HEK293 (cell line): ENCODE results near the gene SMIM33.

ENCODE experiments used
- CTCF ChIA-PET: fragments of 350-600 bp; formaldehyde crosslinking; extraction: SDS; loops from one replicate; lab custom pipeline; 2021; ENCODE audit warnings: antibody characterized with exemption; lab: Yijun Ruan, JAX
- POLR2A ChIA-PET: fragments of 300-600 bp; formaldehyde crosslinking; extraction: SDS; loops from one replicate; lab custom pipeline; 2020; ENCODE audit warnings: antibody characterized with exemption, inconsistent platforms; lab: Yijun Ruan, JAX
- H3K27ac ChIP-seq: fragments of 200-500 bp; sonication (Bioruptor generic); 2 replicates; pipeline ENCODE4 v1.5.1; 2014; ENCODE audit warnings: low read depth, low read length, control low read depth, inconsistent platforms; ENCODE audit errors: extremely low read depth
- H3K36me3 ChIP-seq, 2 experiments: fragments of 200-500 bp in 1 of 2; sonication (Bioruptor generic) in 1 of 2; 1 replicate in 1 of 2; 2 replicates in 1 of 2; pipeline ENCODE4 v1.5.1; 2014 to 2017; ENCODE audit warnings: inconsistent platforms in 2 of 2, low read length in 2 of 2; ENCODE audit not compliant: control insufficient read depth in 2 of 2, insufficient read depth in 1 of 2
- H3K4me1 ChIP-seq: fragments of 200-500 bp; sonication (Bioruptor generic); 2 replicates; pipeline ENCODE4 v1.5.1; 2014; ENCODE audit warnings: mild to moderate bottlenecking, low read length, inconsistent platforms; ENCODE audit not compliant: control insufficient read depth, insufficient read depth
- H3K4me3 ChIP-seq: 2 replicates; pipeline ENCODE4 v1.5.1; 2011; ENCODE audit warnings: low read depth, mild to moderate bottlenecking, control low read depth, low read length, moderate library complexity
- H3K9me3 ChIP-seq: fragments of 200-500 bp; sonication (Bioruptor generic); 2 replicates; pipeline ENCODE4 v1.5.1; 2014; ENCODE audit warnings: low read depth, low read length, inconsistent platforms; ENCODE audit not compliant: control insufficient read depth, insufficient read depth
- EGR2 ChIP-seq: fragments of 450-650 bp; formaldehyde crosslinking; IDR thresholded peaks from 2 replicates; pipeline ENCODE4 v1.5.1; 2016; ENCODE audit warnings: low read depth, missing biosample characterization, missing genetic modification characterization
- MEIS1 ChIP-seq: sonication (generic); formaldehyde crosslinking; IDR thresholded peaks from 2 replicates; pipeline ENCODE4 v1.8.1; 2022; ENCODE audit warnings: missing genetic modification reagents, mild to moderate bottlenecking, borderline replicate concordance
- PBX3 ChIP-seq: sonication (generic); formaldehyde crosslinking; IDR thresholded peaks from 2 replicates; pipeline ENCODE4 v1.8.1; 2022; ENCODE audit warnings: mild to moderate bottlenecking, moderate library complexity, missing genetic modification reagents
- PRDM4 ChIP-seq: fragments of 450-650 bp; formaldehyde crosslinking; IDR thresholded peaks from 2 replicates; pipeline ENCODE4 v1.5.1; 2017; ENCODE audit warnings: missing biosample characterization, missing genetic modification characterization
- SCRT2 ChIP-seq: fragments of 450-650 bp; formaldehyde crosslinking; IDR thresholded peaks from 2 replicates; pipeline ENCODE4 v1.5.1; 2016; ENCODE audit warnings: missing biosample characterization, missing genetic modification characterization
- TRIM28 ChIP-seq: IDR thresholded peaks from 2 replicates; pipeline ENCODE4 v1.6.1; 2011; ENCODE audit warnings: low read length, control low read depth, borderline replicate concordance
- ZBTB1 ChIP-seq: fragments of 450-650 bp; formaldehyde crosslinking; IDR thresholded peaks from 2 replicates; pipeline ENCODE4 v1.5.1; 2016; ENCODE audit warnings: missing biosample characterization, missing genetic modification characterization
- ZBTB7A ChIP-seq: fragments of 450-650 bp; formaldehyde crosslinking; IDR thresholded peaks from 2 replicates; pipeline ENCODE4 v1.5.1; 2016; ENCODE audit warnings: low read depth, missing biosample characterization, missing genetic modification characterization
- ZFHX2 ChIP-seq: fragments of 450-650 bp; formaldehyde crosslinking; conservative IDR thresholded peaks from 2 replicates; pipeline ENCODE4 v1.5.1; 2016; ENCODE audit warnings: missing biosample characterization, missing genetic modification characterization
- ZFP41 ChIP-seq: fragments of 450-650 bp; formaldehyde crosslinking; IDR thresholded peaks from 2 replicates; pipeline ENCODE4 v1.5.1; 2016; ENCODE audit warnings: missing biosample characterization, missing genetic modification characterization, borderline replicate concordance
- ZNF157 ChIP-seq: fragments of 450-650 bp; formaldehyde crosslinking; IDR thresholded peaks from 2 replicates; pipeline ENCODE4 v1.5.1; 2016; ENCODE audit warnings: missing biosample characterization, missing genetic modification characterization
- ZNF223 ChIP-seq: fragments of 450-650 bp; formaldehyde crosslinking; IDR thresholded peaks from 2 replicates; pipeline ENCODE4 v1.5.1; 2016; ENCODE audit warnings: missing biosample characterization, missing genetic modification characterization
- ZNF23 ChIP-seq: fragments of 450-650 bp; formaldehyde crosslinking; IDR thresholded peaks from 2 replicates; pipeline ENCODE4 v1.5.1; 2016; ENCODE audit warnings: missing biosample characterization, missing genetic modification characterization, borderline replicate concordance
- ZNF274 ChIP-seq, 2 experiments: fragments of 200-500 bp in 1 of 2; fragments of 450-650 bp in 1 of 2; sonication (Bioruptor generic) in 1 of 2; formaldehyde crosslinking in 1 of 2; IDR thresholded peaks; 2 replicates each; pipeline versions ENCODE4 v1.5.1 to v1.6.1; 2014 to 2016; ENCODE audit warnings: borderline replicate concordance in 1 of 2, inconsistent platforms in 1 of 2, low read length in 1 of 2, missing biosample characterization in 1 of 2, missing genetic modification characterization in 1 of 2
- ZNF510 ChIP-seq: fragments of 450-650 bp; formaldehyde crosslinking; IDR thresholded peaks from 2 replicates; pipeline ENCODE4 v1.5.1; 2018; ENCODE audit warnings: mild to moderate bottlenecking, missing genetic modification characterization, missing biosample characterization; ENCODE audit not compliant: insufficient replicate concordance
- ZNF514 ChIP-seq: fragments of 450-650 bp; formaldehyde crosslinking; IDR thresholded peaks from 2 replicates; pipeline ENCODE4 v1.5.1; 2016; ENCODE audit warnings: missing biosample characterization, missing genetic modification characterization
- ZNF518A ChIP-seq: fragments of 450-650 bp; formaldehyde crosslinking; conservative IDR thresholded peaks from 2 replicates; pipeline ENCODE4 v1.5.1; 2016; ENCODE audit warnings: low read depth, missing biosample characterization, missing genetic modification characterization
- ZNF654 ChIP-seq: fragments of 450-650 bp; formaldehyde crosslinking; IDR thresholded peaks from 2 replicates; pipeline ENCODE4 v1.5.1; 2016; ENCODE audit warnings: low read depth, missing biosample characterization, missing genetic modification characterization
- ZNF692 ChIP-seq: fragments of 450-650 bp; formaldehyde crosslinking; IDR thresholded peaks from 2 replicates; pipeline ENCODE4 v1.5.1; 2016; ENCODE audit warnings: missing biosample characterization, missing genetic modification characterization

Gene SMIM33

GRCh38 chr5:139454568-139455290 lies 16.1 kb upstream of the SMIM33 start:
- ChIA-PET CTCF (interaction anchor here (0.6 kb wide), 2 partner anchors 34 to 108 kb away, joined by 3 to 4 read pairs; no protein-coding TSS in a partner anchor), POLR2A (no interaction called here)

GRCh38 chr5:139456776-139457175 lies 14.0 kb upstream of the SMIM33 start:
- no peaks in the 10 kb centered on the region; the same call in 1 of the 2 replicates for H3K4me1 ChIP-seq
- no peaks in the 10 kb centered on the region for H3K9me3 ChIP-seq
- peak; percentile 46; the same call in 1 of the 2 replicates for TF ChIP-seq SCRT2 (tag by site-specific recombination)
- no peak for TF ChIP-seq ZNF510 (tag by site-specific recombination)
- no peak overlapping the region for H3K4me3 ChIP-seq
- ChIA-PET POLR2A (no interaction called here), CTCF (no interaction called here)
- H3K36me3 ChIP-seq = no peaks in the 10 kb centered on the region; a peak in 1 of 3 replicates
- H3K27ac ChIP-seq = no peak overlapping the region

More at GRCh38 chr5:139454568-139455290, 16.1 kb upstream of the SMIM33 start:
- Histone ChIP-seq H3K4me3 (no peak overlapping the region), H3K36me3 (no peaks in the 10 kb centered on the region; a peak in 1 of 3 replicates), H3K9me3 (no peaks in the 10 kb centered on the region)
- no peak for TF ChIP-seq ZNF654 (tag by site-specific recombination)
- no peak for TF ChIP-seq PRDM4 (tag by site-specific recombination)
- 0 out of 2 replicates have a peak, but pooled peaks have one; percentile 8 for TF ChIP-seq ZBTB7A
- TF ChIP-seq, all 188 proteins: peak for 1
- H3K4me1 ChIP-seq = no peaks in the 10 kb centered on the region; the same call in 1 of the 2 replicates
- H3K27ac ChIP-seq = no peak overlapping the region

- H3K4me3 ChIP-seq = no peak overlapping the region
- H3K36me3 ChIP-seq = no peaks in the 10 kb centered on the region
- no peaks in the 10 kb centered on the region for H3K9me3 ChIP-seq
- no peaks in the 10 kb centered on the region; the same call in 1 of the 2 replicates for H3K4me1 ChIP-seq
- CTCF ChIA-PET = interaction anchor here (0.9 kb wide), 1 partner anchor 35 kb away, joined by 4 read pairs; no protein-coding TSS in a partner anchor
- POLR2A ChIA-PET = interaction anchor here (1.1 kb wide), 1 partner anchor 9 kb away, joined by 3 read pairs; no protein-coding TSS in a partner anchor
- no peak overlapping the region for H3K27ac ChIP-seq
- TF ChIP-seq ZFHX2 (tag by site-specific recombination) (no peak), EGR2 (no peak), ZNF514 (no peak), ZNF510 (tag by site-specific recombination) (no peak), ZFP41 (tag by site-specific recombination) (no peak), ZNF223 (tag by site-specific recombination) (no peak), TRIM28 (no peak), ZNF157 (tag by site-specific recombination) (no peak), MEIS1 (CRISPR knock-in tag) (no peak), ZNF274 (IDR thresholded peaks at IDR 0.05; ENCODE audit: low read length) (no peak), ZNF274 (tag by site-specific recombination; IDR thresholded peaks at IDR 0.05; ENCODE audit: borderline replicate concordance) (no peak), PBX3 (CRISPR knock-in tag) (no peak), ZNF692 (tag by site-specific recombination) (no peak), ZBTB1 (tag by site-specific recombination) (no peak), ZNF23 (tag by site-specific recombination) (no peak), ZNF518A (tag by site-specific recombination) (no peak)
These were observed 13.6 kb upstream of the SMIM33 start for GRCh38 chr5:139457241-139457640.
